Glutamatergic neuron (in vitro differentiated cells): ENCODE measurements around the gene KIFAP3. TPM values are rescaled to one million over a fixed set of nuclear protein-coding genes. Genes with fewer than 3 reads are reported as not detected.

Experiments
- DNase-seq: peaks from one replicate; pipeline ENCODE4 v3.0.0; 2022
- H3K27ac Mint-ChIP-seq: one replicate; pipeline ENCODE4 v1.8.0; 2020; ENCODE audit warnings: mild to moderate bottlenecking, mixed read lengths, inconsistent platforms; ENCODE audit not compliant: unreplicated experiment
- H3K27me3 Mint-ChIP-seq: one replicate; pipeline ENCODE4 v1.8.0; 2020; ENCODE audit warnings: mild to moderate bottlenecking, moderate library complexity, mixed read lengths, inconsistent platforms; ENCODE audit not compliant: unreplicated experiment
- H3K36me3 Mint-ChIP-seq: one replicate; pipeline ENCODE4 v1.8.0; 2020; ENCODE audit warnings: mild to moderate bottlenecking, mixed read lengths, inconsistent platforms; ENCODE audit not compliant: unreplicated experiment
- H3K4me1 Mint-ChIP-seq: one replicate; pipeline ENCODE4 v1.8.0; 2020; ENCODE audit warnings: mild to moderate bottlenecking, low read depth, mixed read lengths, inconsistent platforms; ENCODE audit not compliant: unreplicated experiment
- H3K4me3 Mint-ChIP-seq: one replicate; pipeline ENCODE4 v1.8.0; 2020; ENCODE audit warnings: mild to moderate bottlenecking, mixed read lengths, inconsistent platforms; ENCODE audit not compliant: unreplicated experiment
- H3K9me3 Mint-ChIP-seq: one replicate; pipeline ENCODE4 v1.8.0; 2020; ENCODE audit warnings: mild to moderate bottlenecking, moderate library complexity, mixed read lengths, inconsistent platforms; ENCODE audit not compliant: unreplicated experiment
- CTCF ChIP-seq: fragments of 200-600 bp; sonication (generic); IDR thresholded peaks from one replicate; pipeline ENCODE4 v1.5.0; 2021; ENCODE audit not compliant: partially characterized antibody, unreplicated experiment
- total RNA-seq: library from RNA; stranded (reverse); fragmentation: NEBNext Ultra II Directional; extraction: Animal tissue kit (Norgen Biotek cat#: 25700); gene quantifications from one replicate; pipeline ENCODE4 v1.2.1, GENCODE V29; 2021; ENCODE audit not compliant: unreplicated experiment

Gene KIFAP3
- total RNA-seq, 1 donor from 2014 or later = 61.6 TPM

- H3K4me3 Mint-ChIP-seq = no peak overlapping the region
- H3K27ac Mint-ChIP-seq = no peak overlapping the region
- no peaks in the 10 kb centered on the region for H3K27me3 Mint-ChIP-seq
- H3K36me3 Mint-ChIP-seq = no peaks in the 10 kb centered on the region
- peaks cover 2% of the 10 kb centered on the region for H3K4me1 Mint-ChIP-seq
- TF ChIP-seq CTCF = no peak
- no peak for DNase-seq
- H3K9me3 Mint-ChIP-seq = no peaks in the 10 kb centered on the region
These were observed 73.2 kb downstream of the KIFAP3 start for GRCh38 chr1:170001266-170001665.

GRCh38 chr1:169999761-170000160 is 74.7 kb downstream of the KIFAP3 start:
- Mint-ChIP-seq H3K27ac (no peak overlapping the region), H3K36me3 (no peaks in the 10 kb centered on the region), H3K27me3 (no peaks in the 10 kb centered on the region), H3K4me1 (peaks cover 2% of the 10 kb centered on the region), H3K4me3 (no peak overlapping the region), H3K9me3 (no peaks in the 10 kb centered on the region)
- TF ChIP-seq CTCF = no peak
- DNase-seq = no peak

GRCh38 chr1:169999331-169999741 is 75.2 kb downstream of the KIFAP3 start:
- H3K27ac Mint-ChIP-seq = no peak overlapping the region
- no peaks in the 10 kb centered on the region for H3K36me3 Mint-ChIP-seq
- no peaks in the 10 kb centered on the region for H3K27me3 Mint-ChIP-seq
- no peak for DNase-seq
- no peaks in the 10 kb centered on the region for H3K9me3 Mint-ChIP-seq
- no peak for TF ChIP-seq CTCF
- no peak overlapping the region for H3K4me3 Mint-ChIP-seq
- H3K4me1 Mint-ChIP-seq = peaks cover 2% of the 10 kb centered on the region

DNA sequence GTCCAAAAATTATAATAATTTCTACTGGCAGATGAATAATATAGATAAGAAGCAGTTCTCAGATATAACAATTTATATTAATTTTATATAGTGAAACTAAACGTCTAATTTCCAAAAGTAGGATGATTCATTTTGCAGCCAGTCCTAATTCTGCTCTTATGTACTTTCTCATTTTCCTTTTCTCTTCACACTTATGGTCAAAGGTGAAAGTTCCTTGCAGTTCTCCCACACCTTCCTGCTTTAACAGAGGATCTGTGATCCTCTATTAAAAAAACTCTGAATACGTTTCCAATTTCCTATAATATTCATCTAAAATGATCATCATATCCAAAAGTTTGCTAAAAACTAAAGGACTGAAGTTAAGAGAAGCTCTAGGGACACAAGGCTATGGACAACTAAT is 78.5 kb downstream of the KIFAP3 start:
- DNase-seq = no peak
- Mint-ChIP-seq H3K4me3 (no peak overlapping the region), H3K27ac (no peak overlapping the region), H3K27me3 (no peaks in the 10 kb centered on the region), H3K4me1 (no peaks in the 10 kb centered on the region), H3K36me3 (no peaks in the 10 kb centered on the region), H3K9me3 (no peaks in the 10 kb centered on the region)
- no peak for TF ChIP-seq CTCF

DNA sequence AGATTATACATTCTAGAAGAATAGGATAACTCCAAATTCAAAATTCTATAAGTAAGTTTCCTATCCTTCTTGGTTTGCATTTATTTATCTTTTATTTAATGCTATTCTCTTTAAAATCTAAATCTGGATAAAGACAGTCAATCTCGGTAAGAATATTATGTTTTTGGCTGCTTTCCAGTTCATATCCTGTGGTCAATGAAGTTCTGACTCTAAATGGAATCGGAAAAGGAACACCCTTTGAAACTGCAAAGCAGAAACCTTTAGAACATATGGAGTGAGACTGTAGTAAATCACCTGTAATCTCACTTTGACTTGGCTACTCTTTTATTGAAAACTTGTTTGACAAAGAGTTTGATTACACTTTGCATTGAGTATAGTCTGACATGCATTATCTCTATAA is 85.2 kb downstream of the KIFAP3 start:
- H3K4me3 Mint-ChIP-seq = no peak overlapping the region
- H3K36me3 Mint-ChIP-seq = no peaks in the 10 kb centered on the region
- no peaks in the 10 kb centered on the region for H3K27me3 Mint-ChIP-seq
- TF ChIP-seq CTCF = no peak
- H3K4me1 Mint-ChIP-seq = no peaks in the 10 kb centered on the region
- no peak overlapping the region for H3K27ac Mint-ChIP-seq
- no peak for DNase-seq
- H3K9me3 Mint-ChIP-seq = no peaks in the 10 kb centered on the region
